Fibroblast of skin of right quadriceps (primary cell): ENCODE results near the gene SUN2.
A peak's percentile ranks its signal among the peaks of the same experiment; 100 is the strongest.

Source experiments
- DNase-seq: peaks from one replicate; pipeline ENCODE4 v3.0.0-alpha.2; 2013

SUN2 gene

DNA sequence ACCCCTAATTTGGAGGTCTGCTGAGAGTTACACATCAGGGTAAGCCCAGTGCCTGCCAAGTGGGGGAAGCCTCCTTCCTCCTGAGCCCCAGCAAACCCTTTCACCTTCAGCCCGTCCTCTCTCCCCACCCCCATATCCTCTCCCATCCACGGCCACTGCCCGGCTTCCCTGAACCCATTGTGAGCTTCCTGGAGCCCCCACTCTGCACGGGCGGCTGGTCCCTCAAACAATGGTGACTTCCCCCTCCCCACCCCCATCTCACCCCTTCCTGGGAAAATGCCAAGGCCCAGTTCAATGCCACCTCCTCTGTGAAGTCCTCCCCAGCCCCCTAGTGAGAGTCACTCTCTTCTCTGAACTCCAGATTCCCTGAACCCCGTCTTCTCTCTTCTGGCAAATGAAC lies 20.3 kb upstream of the SUN2 start:
- no peak for DNase-seq

DNA sequence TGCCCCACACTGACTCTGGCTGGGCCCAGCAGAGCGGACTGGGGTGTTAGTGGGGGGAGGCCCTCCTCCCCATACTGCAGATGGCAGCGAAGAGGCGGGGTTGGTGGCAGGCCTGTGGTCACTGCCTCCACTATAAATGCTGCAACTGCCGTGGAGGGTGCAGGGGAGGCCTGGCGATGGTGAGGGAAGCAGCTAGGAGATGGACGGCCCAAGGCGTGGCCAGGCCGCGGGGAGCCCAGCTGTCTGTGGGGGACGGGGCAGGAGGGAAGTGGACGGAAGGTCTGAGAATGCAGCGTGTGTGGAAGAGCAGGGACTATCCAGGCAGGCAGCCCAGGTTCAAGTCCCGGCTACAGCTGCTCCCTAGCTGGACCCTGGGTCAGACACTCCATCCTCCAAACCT lies 19.9 kb upstream of the SUN2 start:
- DNase-seq: no peak

DNA sequence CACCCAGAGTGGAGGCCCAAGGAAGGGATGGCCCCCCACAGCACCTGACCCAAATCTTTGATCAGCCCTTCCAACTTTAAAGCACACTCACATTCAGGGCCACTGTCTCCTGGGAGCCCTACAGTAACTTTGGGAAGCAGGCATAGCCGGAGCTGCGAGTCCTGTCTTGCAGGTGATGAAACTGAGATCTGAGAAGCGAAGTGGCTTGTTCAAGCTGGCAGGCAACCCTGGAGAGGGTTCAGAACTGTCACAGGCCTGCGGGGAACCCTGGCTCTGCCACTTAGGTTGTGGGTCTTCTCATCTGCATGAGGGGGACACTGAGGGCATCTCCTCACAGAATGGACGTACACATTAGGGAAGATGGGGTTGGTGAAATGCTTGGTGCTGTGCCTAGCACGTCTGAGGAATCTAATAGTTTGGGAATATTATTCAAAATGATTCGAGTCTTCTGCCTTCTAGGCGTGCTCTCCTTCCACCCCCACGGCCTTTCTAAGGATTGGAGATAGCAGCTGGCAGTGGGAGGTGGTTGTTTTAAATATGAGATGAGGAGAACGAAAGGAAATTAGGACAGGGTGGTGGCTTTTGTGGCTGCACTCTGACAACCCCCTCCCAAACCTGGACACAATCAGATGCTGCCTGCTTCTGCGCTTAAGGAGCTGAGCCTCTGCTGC lies 18.8 kb upstream of the SUN2 start:
- no peak for DNase-seq

DNA sequence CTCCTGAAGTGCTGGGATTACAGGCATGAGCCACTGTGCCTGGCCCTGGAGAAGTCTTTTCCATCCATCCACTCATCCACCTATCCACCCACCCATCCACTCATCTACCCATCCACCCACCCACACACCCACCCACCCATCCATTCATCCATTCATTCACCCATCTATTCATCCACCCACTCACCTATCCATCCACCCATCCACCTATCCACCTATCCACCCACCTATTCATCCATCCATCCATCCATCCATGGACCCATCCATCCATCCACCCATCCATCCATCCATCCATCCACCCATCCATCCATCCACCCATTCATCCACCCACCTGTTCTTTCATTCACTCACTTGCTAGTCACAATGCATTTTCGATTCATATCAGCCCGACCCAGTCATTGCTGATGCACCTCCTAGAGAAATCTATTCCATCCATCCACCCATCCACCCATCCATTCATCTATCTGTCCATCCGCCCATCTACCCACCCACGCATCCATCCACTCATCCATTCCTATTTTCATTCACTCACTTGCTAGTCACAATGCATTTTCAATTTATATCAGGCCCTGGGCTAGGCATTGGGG lies 17.7 kb upstream of the SUN2 start:
- DNase-seq: no peak

DNA sequence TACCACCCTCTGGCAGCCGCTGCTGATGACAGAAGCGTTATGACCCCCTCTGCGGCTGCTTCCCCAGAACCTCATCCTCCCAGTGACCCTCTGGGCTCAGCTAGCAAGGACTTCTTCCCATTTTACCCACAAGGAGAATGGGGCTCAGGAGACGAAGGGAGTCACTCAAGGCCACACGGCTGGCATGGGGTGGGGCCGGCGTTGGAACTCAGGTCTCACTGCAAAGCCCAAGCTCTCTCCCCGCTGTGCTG lies 16.8 kb upstream of the SUN2 start:
- DNase-seq: no peak

DNA sequence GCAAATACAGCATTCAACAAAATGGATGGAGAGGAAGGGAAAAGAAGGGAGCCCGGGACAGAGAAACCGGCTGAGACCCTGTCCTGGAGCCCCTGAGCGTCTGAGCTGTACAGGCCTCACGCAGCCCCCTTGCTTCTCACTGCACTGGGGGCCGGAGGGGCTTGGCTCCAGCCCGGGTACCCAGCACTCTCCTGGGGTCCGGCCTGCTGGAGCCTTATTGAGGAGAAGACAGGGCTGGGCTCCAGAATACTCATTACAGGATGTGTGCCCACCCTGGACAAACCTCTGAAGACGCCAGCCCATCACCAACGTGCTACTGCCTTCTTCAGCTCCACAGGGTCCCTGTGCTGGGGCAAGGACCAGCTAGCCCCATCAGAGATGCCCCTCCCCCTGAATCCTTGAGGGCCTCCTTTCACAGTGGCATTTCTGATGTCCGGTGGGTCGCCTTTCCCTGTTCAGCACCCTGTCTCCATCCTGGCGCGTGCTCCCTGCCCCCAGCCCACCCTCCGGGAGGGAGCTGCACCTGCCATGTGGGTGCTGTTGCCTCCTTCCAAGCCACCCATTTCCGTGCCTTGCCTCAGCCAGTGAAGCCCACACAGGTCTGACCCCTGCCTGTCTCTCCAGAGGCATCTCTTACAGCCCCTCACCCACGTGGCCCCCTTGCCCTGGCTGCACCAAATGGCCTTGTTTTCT lies 14.6 kb upstream of the SUN2 start:
- no peak for DNase-seq

DNA sequence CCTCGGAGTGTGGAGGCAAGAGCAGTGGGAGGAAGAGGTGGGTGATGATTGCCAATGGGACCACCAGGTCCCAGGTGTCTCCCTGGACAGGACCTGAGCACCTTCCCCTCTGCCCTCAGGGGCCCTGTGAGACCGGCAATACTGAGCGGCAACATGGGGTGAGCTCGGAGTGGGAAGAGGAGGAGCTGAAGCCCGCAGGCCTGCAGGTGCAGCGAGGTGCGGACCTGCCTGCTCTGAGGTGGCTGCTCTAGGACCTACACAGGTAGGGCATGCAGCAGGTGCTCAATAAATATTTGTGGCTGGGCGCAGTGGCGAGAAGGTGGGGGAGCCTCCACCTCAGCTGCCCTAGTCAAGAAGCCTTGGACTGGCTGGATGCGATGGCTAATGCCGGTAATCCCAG lies 12.2 kb upstream of the SUN2 start:
- no peak for DNase-seq

DNA sequence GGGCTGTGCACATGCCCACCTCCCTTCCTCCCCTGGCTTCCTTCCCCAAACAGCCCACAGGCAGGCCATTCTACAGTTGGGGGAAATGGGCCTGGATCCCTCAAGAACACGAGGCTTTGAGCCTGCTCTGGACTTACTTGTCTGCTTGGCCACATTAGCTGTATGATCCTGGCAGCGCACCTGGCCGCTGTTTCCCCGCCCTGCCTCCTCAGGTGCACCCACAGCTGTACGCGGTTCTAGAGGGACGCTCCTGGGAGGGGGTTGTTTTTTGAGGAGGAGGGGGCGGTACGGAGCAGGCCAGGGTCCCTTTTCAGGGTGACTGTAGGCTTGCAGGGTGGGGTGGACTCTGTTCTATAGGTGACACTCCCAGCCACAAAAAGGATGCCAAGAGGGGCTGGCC lies 11.5 kb upstream of the SUN2 start:
- DNase-seq: no peak

DNA sequence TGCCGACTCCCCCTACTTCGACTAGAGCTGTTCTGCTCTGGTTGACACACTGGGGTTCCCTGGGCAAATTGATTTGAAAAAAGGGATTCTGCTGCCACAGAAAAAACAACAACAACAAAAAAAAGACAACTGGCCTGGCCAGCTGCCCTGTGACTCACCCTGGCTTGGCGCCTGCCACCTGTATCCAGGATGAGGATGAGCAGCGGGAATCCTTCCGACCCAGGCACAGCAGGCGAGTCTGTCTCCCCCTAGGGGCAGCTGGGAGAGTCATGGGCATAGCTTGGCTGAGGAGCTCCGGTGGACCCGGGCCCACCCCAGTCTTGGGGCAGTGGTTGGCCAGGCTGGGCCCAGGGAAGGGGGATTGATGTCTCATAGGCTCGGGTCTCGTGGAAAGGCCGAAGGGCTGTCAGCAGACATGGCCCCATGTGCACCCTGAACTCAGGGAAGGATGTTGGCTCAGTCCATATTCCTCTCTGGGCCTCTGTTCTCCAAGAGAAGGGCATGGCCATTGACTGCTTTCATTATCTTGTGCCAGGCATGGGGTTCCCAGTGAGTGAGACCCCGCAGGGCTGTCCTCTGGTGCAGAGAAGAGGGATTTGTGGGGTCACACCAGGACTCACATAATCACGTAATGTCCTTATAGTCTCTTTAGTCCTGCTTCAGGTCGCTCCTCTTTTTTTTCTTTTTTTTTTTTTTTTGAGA lies 10.4 kb upstream of the SUN2 start:
- DNase-seq: peak; percentile 57

DNA sequence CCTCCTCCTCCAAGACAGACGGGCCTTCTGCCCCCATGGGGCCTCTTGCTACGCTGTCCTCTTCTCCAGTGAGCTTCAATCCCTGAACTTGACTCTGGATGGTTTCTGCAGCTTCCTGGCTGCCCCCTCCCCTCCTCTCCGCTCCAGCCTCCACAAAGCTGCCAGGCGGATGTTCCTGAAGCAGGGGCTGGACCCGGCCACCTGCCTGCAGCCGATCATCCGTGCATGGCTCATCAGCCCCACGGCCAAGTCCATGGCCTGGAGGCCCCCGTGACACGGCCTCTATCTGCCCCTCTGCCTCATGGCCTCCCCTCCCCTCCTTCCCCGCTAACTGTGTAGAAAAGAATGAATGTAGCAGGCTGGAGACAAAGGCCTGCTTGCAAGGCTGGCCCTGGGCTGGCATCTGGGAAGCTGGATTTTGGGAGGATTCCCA lies 6.8 kb upstream of the SUN2 start:
- no peak for DNase-seq

DNA sequence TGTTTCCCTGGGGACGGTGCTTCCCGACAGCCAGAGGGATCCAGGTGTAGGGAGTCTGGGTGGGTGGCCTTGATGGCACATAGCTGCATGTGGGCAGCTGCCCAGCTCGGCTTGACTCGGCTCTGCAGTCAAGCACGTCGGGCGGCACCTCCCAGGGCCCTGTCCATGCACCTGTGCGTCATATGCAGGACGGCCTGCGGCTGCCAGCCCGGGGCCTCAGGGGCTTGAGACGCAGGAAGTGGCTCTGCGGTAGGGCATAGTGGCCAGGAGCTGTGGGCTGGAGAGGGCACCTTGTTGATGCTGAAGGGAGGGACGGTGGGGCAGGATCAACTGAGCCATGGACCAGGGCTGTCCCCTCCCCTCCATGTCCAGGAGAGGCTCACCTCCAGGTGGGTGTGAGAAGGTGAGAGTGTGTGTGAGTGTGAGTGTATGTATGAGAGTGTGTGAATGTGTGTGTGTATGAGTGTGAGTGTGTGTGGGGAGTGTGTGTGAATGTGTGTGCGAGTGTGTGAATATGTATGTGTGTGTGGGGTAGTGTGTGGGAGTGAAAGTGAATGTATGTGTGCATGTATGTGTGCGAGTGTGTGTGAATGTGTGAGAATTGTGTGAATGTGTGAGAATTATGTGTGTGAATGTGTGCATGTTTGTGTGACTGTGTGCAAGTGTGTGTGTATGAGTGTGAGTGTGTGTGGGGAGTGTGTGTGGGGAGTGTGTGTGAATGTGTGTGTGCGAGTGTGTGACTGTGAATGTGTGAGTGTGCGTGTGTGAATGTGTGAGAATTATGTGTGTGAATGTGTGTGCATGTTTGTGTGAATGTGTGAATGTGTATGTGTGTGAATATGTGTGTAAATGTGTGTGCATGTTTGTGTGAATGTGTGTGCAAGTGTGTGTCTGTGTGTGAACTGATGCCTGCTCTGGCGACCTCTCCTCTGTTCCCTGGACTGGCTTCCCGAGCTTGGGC lies 5.7 kb upstream of the SUN2 start:
- no peak for DNase-seq

DNA sequence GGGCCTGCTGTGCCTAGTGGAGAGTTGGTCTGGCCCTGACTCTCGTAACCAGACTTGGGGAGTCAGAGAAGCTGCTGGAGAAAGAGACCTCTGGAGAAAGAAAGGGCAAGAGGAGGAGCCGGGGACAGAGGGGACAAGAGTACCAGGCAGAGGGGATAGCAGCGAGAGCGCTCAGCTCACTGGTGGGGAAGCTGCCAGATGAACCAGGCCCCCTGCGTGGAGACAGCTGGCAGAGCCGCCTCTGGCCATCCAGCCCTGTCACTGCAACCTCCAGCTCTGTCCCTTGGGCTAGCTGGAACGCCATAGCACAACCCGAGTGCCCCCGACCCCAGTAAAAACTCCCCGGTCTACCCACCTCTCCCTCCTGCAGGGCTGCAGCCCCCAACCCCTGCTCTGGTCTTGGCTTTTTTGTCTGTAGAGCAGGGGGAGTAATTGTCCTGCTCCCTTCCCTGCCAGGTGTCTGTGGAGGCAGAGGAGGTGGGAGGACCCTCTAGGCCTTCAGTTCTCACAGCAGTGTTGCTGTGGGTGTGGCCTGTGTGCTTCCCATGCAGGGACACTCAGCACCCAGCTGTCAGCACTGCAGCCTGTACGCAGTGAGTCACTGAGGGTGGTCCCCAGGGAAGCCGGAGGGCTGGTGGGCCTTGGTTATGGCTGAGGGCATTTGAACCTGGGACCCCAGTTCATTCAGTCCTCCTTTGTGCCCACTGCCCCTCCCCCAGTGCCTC lies 4.8 kb upstream of the SUN2 start:
- peak; percentile 31 for DNase-seq

DNA sequence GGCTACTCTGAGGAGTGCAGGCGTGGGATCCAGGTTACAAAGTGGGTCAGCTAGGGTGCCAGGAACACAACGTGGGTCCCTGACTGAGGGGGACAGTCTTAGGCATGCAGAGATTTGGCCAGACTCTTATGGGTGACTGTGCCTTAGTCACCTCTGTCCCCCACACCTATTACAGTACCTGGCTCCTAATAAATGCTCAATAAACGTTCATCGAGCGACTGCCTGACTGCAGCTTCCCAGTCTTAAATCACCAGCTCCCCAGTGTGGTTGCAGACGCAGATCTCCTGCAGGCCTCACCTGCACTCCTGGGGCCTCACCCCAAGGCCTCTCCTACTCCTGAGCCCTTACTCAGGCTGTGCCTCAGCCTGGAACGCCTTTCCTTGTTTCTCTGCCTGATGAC lies 3.2 kb upstream of the SUN2 start:
- no peak for DNase-seq

DNA sequence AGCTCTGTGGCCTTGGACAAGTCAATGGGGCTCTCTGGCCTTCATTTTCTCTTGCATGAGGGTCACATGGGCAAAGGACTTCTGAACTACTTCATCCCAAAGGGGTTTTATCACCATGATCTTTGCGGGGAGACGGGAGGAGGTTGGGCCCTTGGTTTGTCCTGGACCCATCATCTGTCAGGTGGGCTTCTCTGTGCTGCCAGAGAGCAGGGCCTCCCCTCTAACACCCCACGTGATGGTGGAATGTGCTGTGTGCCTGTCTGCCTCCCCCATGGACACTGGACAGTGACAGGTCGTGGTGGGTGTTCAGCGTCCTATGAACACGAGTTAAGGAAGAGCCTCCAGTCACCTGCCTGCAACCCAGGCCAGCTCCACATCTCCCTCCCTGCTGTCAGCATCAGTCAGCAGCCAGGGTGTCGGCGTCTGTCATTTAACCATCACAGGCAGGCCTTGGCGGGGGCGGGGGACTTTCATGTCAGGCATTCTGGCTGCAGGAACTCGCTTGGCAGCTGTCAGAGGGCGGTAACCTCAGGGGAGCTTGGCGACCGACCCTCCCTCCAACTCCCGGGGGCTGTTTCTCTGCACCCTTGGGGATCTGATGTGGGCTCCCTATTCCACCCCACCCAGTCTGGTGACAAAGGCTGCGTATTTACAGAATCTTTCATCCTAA lies 2.6 kb upstream of the SUN2 start:
- no peak for DNase-seq

DNA sequence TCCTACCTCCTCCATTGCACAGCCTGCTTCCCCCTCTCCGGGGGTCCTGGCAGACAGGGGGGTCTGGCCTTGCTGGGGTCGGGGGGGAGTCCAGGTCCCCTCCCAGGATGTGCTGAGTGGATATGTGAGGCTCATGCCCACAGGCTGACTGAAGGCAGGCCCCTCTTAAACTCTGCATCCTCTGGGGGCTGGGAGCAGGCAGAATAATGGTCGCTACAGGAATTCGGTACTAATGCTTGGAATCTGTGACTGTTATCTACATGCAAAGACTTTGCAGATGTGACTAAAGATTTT lies 1.6 kb upstream of the SUN2 start:
- no peak for DNase-seq

DNA sequence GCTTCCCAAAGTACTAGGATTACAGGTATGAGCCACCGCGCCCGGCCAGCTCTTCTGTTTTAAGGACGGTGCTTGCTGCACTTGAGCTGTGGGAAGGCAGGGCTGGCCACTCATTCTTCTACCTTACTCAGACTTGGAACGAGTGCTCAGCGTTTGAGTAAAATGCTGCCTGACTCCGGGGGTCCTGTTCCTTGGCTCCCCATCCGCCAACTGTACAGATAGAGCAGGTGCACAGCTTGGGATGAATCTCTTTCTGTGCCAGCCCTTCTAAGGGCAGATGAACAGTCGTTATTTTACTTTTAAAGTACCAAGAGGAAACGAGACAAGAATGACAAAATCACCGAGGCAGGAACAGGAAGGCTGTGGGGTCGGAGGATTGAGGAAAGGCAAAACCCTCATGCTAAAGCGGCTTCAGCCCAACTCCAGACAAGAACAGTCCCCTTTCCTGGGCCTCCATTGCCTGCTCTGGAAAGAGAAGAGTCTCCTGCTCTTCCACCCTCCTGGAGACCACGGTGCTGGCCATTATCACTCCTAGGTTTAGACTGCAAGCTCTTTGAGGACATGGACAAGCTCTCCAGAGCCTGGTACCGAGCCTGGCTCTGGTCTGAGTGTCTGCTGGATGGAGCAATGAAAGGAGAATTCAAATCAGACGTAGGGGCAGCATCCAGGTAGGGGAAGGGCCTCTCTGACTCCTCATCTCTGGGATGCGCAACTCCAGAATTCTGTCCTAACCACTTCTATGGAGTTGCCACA lies 1.1 kb upstream of the SUN2 start:
- no peak for DNase-seq

DNA sequence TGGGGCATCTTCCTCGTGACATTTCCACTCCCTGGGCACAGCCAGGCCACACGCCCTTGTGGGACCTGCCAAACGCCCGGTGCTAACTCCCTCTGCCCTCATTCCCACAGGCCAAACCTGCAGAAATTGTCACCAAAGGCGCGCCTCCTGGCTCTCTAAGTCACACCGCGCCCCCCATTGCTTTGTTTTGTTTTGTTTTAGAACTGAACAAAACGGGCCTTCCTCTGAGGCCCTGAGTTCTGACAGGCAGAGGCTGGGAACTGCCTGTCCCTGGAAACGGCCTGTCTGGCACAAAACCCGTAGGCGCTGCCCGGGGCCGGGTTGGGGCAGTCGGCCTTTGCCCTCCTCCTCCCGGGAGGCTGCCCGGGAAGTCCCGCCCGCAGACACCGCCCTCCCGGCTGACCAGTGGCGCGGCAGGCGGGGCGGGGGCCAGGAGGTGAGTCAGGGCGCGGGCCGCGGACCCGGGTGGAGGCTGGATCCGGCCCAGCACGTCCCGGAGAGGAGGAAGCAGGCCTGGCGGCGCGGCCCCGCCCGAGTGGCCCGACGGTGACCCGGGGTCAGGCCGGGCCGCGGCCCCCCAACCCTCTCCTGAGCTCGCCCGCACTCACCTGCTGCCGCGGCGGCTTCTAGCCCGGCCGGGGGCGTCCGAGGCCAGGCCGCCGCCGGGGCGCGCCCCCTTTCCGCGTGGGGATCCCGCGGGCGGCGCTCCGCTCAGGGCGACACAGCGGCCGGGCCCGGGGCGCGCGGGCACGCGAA lies 465 bp downstream of the SUN2 start:
- DNase-seq: peak; percentile 32

DNA sequence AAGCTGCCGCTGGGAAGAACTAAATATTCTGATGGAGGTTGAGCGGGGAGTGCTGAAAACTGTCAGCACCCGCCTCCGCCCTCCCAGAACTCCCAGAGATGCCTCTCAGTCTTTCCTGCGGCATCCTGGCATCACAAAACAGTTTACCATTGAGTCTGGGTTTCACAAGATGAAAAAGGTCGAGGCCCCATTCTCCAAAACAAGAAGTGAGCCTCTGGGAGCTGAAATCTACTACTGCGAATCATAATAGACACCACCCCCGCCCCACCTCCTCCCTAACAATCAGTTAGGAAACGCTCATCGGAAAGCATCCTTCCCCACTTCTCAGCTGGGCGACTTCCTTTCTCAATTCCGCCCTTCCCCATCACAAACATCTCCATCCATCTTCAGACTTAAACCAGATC lies 1.0 kb downstream of the SUN2 start:
- peak; percentile 39 for DNase-seq

DNA sequence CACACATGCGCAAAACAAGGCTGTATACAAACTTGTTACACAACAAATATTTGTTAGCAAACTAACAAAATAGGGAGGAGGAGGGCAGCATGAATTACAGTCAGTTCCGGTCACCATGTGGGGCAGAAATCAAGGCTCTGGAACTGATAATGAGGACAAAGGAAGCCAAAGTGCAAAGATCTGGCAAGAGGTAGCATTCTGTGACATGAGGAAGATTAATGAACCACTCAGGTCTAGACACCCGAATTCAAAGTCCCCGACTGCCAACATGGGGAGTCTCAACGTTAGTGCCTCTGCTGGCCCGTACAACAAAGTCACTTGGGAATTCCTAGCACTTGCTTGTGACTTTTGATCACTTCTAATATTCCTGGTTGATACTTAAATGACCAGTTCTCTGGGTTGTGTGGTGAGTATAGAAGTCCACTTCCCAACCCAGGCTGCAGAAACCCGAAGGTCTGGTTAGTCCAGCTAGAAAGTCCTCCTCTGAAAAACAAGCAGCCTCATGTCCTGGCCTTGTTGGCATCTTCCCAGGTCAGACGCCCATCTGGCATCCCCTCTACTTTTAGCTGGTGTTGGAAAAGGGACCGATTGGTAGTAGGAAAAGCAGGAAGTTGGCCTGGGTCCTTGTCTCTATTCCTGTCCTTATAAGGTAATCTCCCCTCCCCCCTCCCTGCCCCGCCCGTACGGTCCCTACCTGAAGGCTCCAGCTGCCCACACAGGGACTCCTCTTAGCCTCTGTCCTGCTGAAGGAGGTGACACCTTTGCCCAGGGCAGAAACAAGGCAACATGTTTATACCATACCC lies 1.6 kb downstream of the SUN2 start:
- DNase-seq: peak; percentile 54
